NB4 (cell line): ENCODE measurements around the gene SPATA2.

Experiments
- DNase-seq: peaks from one replicate; pipeline ENCODE4 v3.0.0; 2010; ENCODE audit warnings: low read depth
- H3K4me3 ChIP-seq: one replicate; pipeline ENCODE4 v1.5.1; 2011; ENCODE audit warnings: mild to moderate bottlenecking, low read depth, low read length, moderate library complexity
- CTCF ChIP-seq: IDR thresholded peaks from one replicate; pipeline ENCODE4 v1.5.1; 2012; ENCODE audit warnings: low read depth, low read length
- MAX ChIP-seq: IDR thresholded peaks from 2 replicates; pipeline ENCODE4 v1.6.1; 2011; ENCODE audit warnings: low read depth, low read length
- MYC ChIP-seq: IDR thresholded peaks from 2 replicates; pipeline ENCODE4 v1.6.1; 2011; ENCODE audit warnings: low read depth, low read length
- POLR2A ChIP-seq: IDR thresholded peaks from 2 replicates; pipeline ENCODE4 v1.6.1; 2011; ENCODE audit warnings: mild to moderate bottlenecking; ENCODE audit not compliant: insufficient read length; ENCODE audit errors: extremely low read depth

Gene SPATA2

GRCh38 chr20:49878977-49879376 is 36.4 kb downstream of the SPATA2 start:
- DNase-seq = no peak
- no peak overlapping the region for H3K4me3 ChIP-seq
- TF ChIP-seq POLR2A = no peak

GRCh38 chr20:49877386-49877921 is 37.9 kb downstream of the SPATA2 start:
- DNase-seq = no peak

GRCh38 chr20:49874696-49875095 is 40.6 kb downstream of the SPATA2 start:
- DNase-seq = no peak
- TF ChIP-seq POLR2A (no peak), MAX (no peak), CTCF (no peak), MYC (no peak)
- H3K4me3 ChIP-seq = no peak overlapping the region

More at GRCh38 chr20:49877386-49877921, 37.9 kb downstream of the SPATA2 start:
- no peak overlapping the region for H3K4me3 ChIP-seq
- TF ChIP-seq CTCF (no peak), POLR2A (no peak), MYC (no peak), MAX (no peak)

- TF ChIP-seq MYC = no peak
- no peak for TF ChIP-seq MAX
- no peak for TF ChIP-seq POLR2A
- no peak for TF ChIP-seq CTCF
- no peak for DNase-seq
- no peak overlapping the region for H3K4me3 ChIP-seq
These were observed 43.3 kb downstream of the SPATA2 start for GRCh38 chr20:49872056-49872455.

GRCh38 chr20:49871391-49871948 is 43.9 kb downstream of the SPATA2 start:
- no peak overlapping the region for H3K4me3 ChIP-seq
- no peak for DNase-seq
- TF ChIP-seq CTCF (no peak), MYC (no peak), MAX (no peak), POLR2A (no peak)

- H3K4me3 ChIP-seq = no peak overlapping the region
- no peak for DNase-seq
- TF ChIP-seq CTCF = no peak
- TF ChIP-seq POLR2A = no peak
- no peak for TF ChIP-seq MYC
- no peak for TF ChIP-seq MAX
These were observed 45.1 kb downstream of the SPATA2 start for GRCh38 chr20:49870261-49870660.
